BE2C (cell line): Measurements from ENCODE around the gene ECHDC1.

Experiments
- DNase-seq: peaks from one replicate; pipeline ENCODE4 v3.0.0-alpha.2; 2020
- H3K27me3 ChIP-seq: fragments of 250-450 bp; sonication (Bioruptor Pico); 2 replicates; pipeline ENCODE4 v1.5.1; 2020; ENCODE audit warnings: mild to moderate bottlenecking
- H3K36me3 ChIP-seq: fragments of 250-450 bp; sonication (Bioruptor Pico); 2 replicates; pipeline ENCODE4 v1.5.1; 2020; ENCODE audit warnings: mild to moderate bottlenecking
- H3K4me1 ChIP-seq: fragments of 250-450 bp; sonication (Bioruptor Pico); 2 replicates; pipeline ENCODE4 v1.5.1; 2020
- H3K4me3 ChIP-seq: 2 replicates; pipeline ENCODE4 v1.5.1; 2011; ENCODE audit warnings: low read depth, low read length
- H3K9me3 ChIP-seq: fragments of 250-450 bp; sonication (Bioruptor Pico); 2 replicates; pipeline ENCODE4 v1.5.1; 2020
- CTCF ChIP-seq: IDR thresholded peaks from 2 replicates; pipeline ENCODE4 v1.5.1; 2012; ENCODE audit warnings: mild to moderate bottlenecking, low read depth, low read length

ECHDC1 gene

GRCh38 chr6:127267646-127268625, 75.5 kb downstream of the ECHDC1 start:
- Histone ChIP-seq H3K4me3 (peak overlapping the region; percentile 92), H3K4me1 (no peaks in the 10 kb centered on the region), H3K9me3 (no peaks in the 10 kb centered on the region), H3K27me3 (no peaks in the 10 kb centered on the region), H3K36me3 (no peaks in the 10 kb centered on the region; the same call in 1 of the 2 replicates)
- TF ChIP-seq CTCF, result no peak
- no peak for DNase-seq

- DNase-seq, result peak; percentile 76
- Histone ChIP-seq H3K36me3 (no peaks in the 10 kb centered on the region; the same call in 1 of the 2 replicates), H3K4me3 (peak overlapping the region; percentile 92), H3K27me3 (0 out of 2 replicates have a peak, but pooled peaks cover 2% of the 10 kb centered on the region), H3K4me1 (no peaks in the 10 kb centered on the region), H3K9me3 (no peaks in the 10 kb centered on the region)
- TF ChIP-seq CTCF, result no peak
Observed at GRCh38 chr6:127266892-127267645, 76.3 kb downstream of the ECHDC1 start.

- Histone ChIP-seq H3K9me3 (no peaks in the 10 kb centered on the region), H3K4me1 (no peaks in the 10 kb centered on the region), H3K27me3 (peaks cover 4% of the 10 kb centered on the region; the same call in 1 of the 2 replicates), H3K4me3 (peak within 1 kb of the TSS; percentile 92), H3K36me3 (no peaks in the 10 kb centered on the region; the same call in 1 of the 2 replicates)
- peak; percentile 82 for DNase-seq
- TF ChIP-seq CTCF, result peak; percentile 85
Observed at GRCh38 chr6:127266178-127266891, 77.1 kb downstream of the ECHDC1 start, which contains the start of gene RNF146. RNF146 (plus strand) TSS chr6:127266864; CDS start chr6:127280339, 13,475 bp downstream.

- no peak overlapping the region for H3K4me3 ChIP-seq
- H3K36me3 ChIP-seq, result no peaks in the 10 kb centered on the region; the same call in 1 of the 2 replicates
- H3K9me3 ChIP-seq, result no peaks in the 10 kb centered on the region
- no peak for DNase-seq
- TF ChIP-seq CTCF, result no peak
- peaks cover 5% of the 10 kb centered on the region; the same call in 1 of the 2 replicates for H3K27me3 ChIP-seq
- H3K4me1 ChIP-seq, result no peaks in the 10 kb centered on the region
Observed at GRCh38 chr6:127263481-127263880, 79.9 kb downstream of the ECHDC1 start.

- Histone ChIP-seq H3K4me3 (no peak overlapping the region), H3K9me3 (no peaks in the 10 kb centered on the region), H3K27me3 (peaks cover 5% of the 10 kb centered on the region; the same call in 1 of the 2 replicates), H3K36me3 (no peaks in the 10 kb centered on the region; the same call in 1 of the 2 replicates), H3K4me1 (no peaks in the 10 kb centered on the region)
- DNase-seq, result no peak
- TF ChIP-seq CTCF, result no peak
Observed at GRCh38 chr6:127262896-127263295, 80.5 kb downstream of the ECHDC1 start.
